GM12878 (cell line): ENCODE data around the gene STAMBPL1. TPM values are rescaled to one million over a fixed set of nuclear protein-coding genes. Genes with fewer than 3 reads are reported as not detected.
A peak's percentile ranks its signal among the peaks of the same experiment; 100 is the strongest.

Source experiments
- IKZF1 ChIP-seq: fragments of 450-650 bp; conservative IDR thresholded peaks from 2 replicates; pipeline ENCODE4 v1.6.1; 2017; ENCODE audit warnings: antibody characterized with exemption, mild to moderate bottlenecking
- IKZF2 ChIP-seq, 2 experiments: fragments of 450-650 bp; IDR thresholded peaks; 2 replicates each; pipeline ENCODE4 v1.6.1; 2017; ENCODE audit warnings: mild to moderate bottlenecking in 2 of 2, moderate library complexity in 2 of 2
- JUNB ChIP-seq: IDR thresholded peaks from 2 replicates; pipeline ENCODE4 v1.6.1; 2016; ENCODE audit warnings: antibody characterized with exemption, mild to moderate bottlenecking
- MTA2 ChIP-seq: fragments of 450-650 bp; IDR thresholded peaks from 2 replicates; pipeline ENCODE4 v1.6.1; 2016; ENCODE audit warnings: low read depth, mild to moderate bottlenecking, moderate library complexity
- MTA3 ChIP-seq: IDR thresholded peaks from 2 replicates; pipeline ENCODE4 v1.6.1; 2012; ENCODE audit warnings: low read length, inconsistent platforms, borderline replicate concordance
- RELB ChIP-seq: fragments of 450-650 bp; IDR thresholded peaks from 2 replicates; pipeline ENCODE4 v1.6.1; 2017; ENCODE audit warnings: low read depth, mild to moderate bottlenecking, moderate library complexity
- TARDBP ChIP-seq: IDR thresholded peaks from 2 replicates; pipeline ENCODE4 v1.6.1; 2016; ENCODE audit warnings: borderline replicate concordance
- TBL1XR1 ChIP-seq: IDR thresholded peaks from 2 replicates; pipeline ENCODE4 v1.6.1; 2012; ENCODE audit warnings: low read depth, low read length, improper control_type of control experiment
- ZNF217 ChIP-seq: fragments of 450-650 bp; IDR thresholded peaks from 2 replicates; pipeline ENCODE4 v1.6.1; 2017; ENCODE audit warnings: antibody characterized with exemption, mild to moderate bottlenecking
- ZNF687 ChIP-seq: fragments of 450-650 bp; IDR thresholded peaks from 2 replicates; pipeline ENCODE4 v1.6.1; 2017; ENCODE audit warnings: mild to moderate bottlenecking, moderate library complexity
- polyA plus RNA-seq, 11 experiments: library from polyadenylated mRNA; depleted of rRNA in 4 of 11; unstranded in 6 of 11; stranded (reverse) in 5 of 11; fragments of >200 nt; fragmentation: Nextera tagmentation in 4 of 11; fragmentation: Illumina TruSeq in 1 of 11; extraction: Ambion mirVana in 4 of 11; extraction: Trizol in 1 of 11; gene quantifications; 1 replicate in 1 of 11; 2 replicates in 10 of 11; pipeline versions ENCODE4 v1.2.1 to v1.2.3, GENCODE V29; 2011 to 2016; ENCODE audit warnings: inconsistent platforms in 2 of 11, missing spikeins in 2 of 11, low read depth in 1 of 11
- total RNA-seq, 4 experiments: library from RNA; depleted of rRNA in 3 of 4; stranded (reverse); fragments of >200 nt in 3 of 4; fragmentation: Illumina TruSeq in 1 of 4; extraction: Trizol in 1 of 4; gene quantifications; 2 replicates each; pipeline versions ENCODE4 v1.2.1 to v1.2.3, GENCODE V29; 2013 to 2021
- TF ChIP-seq, protein P1 (sequence below): IDR thresholded peaks from 2 replicates; pipeline ENCODE4 v1.6.1; 2011; ENCODE audit warnings: mild to moderate bottlenecking, low read depth, low read length, moderate library complexity; ENCODE audit not compliant: insufficient replicate concordance

The STAMBPL1 gene
- total and polyA plus RNA-seq, 10 of the 15 experiments (the other 5 are each of a cell fraction or from before 2014, with no cell fraction given) = 7.5 to 44.1 (median 25.4) TPM

- TF ChIP-seq MTA3 = no peak; the same call in 1 of the 2 replicates
- TF ChIP-seq TARDBP = no peak
- TF ChIP-seq, protein P1, sequence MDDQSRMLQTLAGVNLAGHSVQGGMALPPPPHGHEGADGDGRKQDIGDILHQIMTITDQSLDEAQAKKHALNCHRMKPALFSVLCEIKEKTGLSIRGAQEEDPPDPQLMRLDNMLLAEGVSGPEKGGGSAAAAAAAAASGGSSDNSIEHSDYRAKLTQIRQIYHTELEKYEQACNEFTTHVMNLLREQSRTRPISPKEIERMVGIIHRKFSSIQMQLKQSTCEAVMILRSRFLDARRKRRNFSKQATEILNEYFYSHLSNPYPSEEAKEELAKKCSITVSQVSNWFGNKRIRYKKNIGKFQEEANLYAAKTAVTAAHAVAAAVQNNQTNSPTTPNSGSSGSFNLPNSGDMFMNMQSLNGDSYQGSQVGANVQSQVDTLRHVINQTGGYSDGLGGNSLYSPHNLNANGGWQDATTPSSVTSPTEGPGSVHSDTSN = peak; percentile 14
- peak; percentile 73 to 77 for TF ChIP-seq IKZF2 (IDR thresholded peaks at IDR 0.05)
- peak; percentile 5; the same call in 1 of the 2 replicates for TF ChIP-seq JUNB
- TF ChIP-seq ZNF687 = peak; percentile 74
- peak; percentile 72 for TF ChIP-seq IKZF1
- no peak for TF ChIP-seq TBL1XR1
- TF ChIP-seq MTA2 = peak; percentile 64
- TF ChIP-seq ZNF217 = peak; percentile 3; the same call in 1 of the 2 replicates
- TF ChIP-seq RELB = peak; percentile 70; the same call in 1 of the 2 replicates
Observed at GRCh38 chr10:88901984-88902789, 22.1 kb downstream of the STAMBPL1 start (continued).
